ENCODE data around the gene ELL.

- TF ChIP-seq POLR2A (IDR thresholded peaks at IDR 0.05) (no peak), EP300 (IDR thresholded peaks at IDR 0.05) (no peak)
- TF ChIP-seq, protein P1, sequence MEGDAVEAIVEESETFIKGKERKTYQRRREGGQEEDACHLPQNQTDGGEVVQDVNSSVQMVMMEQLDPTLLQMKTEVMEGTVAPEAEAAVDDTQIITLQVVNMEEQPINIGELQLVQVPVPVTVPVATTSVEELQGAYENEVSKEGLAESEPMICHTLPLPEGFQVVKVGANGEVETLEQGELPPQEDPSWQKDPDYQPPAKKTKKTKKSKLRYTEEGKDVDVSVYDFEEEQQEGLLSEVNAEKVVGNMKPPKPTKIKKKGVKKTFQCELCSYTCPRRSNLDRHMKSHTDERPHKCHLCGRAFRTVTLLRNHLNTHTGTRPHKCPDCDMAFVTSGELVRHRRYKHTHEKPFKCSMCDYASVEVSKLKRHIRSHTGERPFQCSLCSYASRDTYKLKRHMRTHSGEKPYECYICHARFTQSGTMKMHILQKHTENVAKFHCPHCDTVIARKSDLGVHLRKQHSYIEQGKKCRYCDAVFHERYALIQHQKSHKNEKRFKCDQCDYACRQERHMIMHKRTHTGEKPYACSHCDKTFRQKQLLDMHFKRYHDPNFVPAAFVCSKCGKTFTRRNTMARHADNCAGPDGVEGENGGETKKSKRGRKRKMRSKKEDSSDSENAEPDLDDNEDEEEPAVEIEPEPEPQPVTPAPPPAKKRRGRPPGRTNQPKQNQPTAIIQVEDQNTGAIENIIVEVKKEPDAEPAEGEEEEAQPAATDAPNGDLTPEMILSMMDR (IDR thresholded peaks at IDR 0.05) = no peak
Measured at GRCh38 chr19:18436671-18437490, 85.0 kb downstream of the ELL start.
